NB4 (cell line): ENCODE results near the gene DAB1.

Experiments
- DNase-seq: peaks from one replicate; pipeline ENCODE4 v3.0.0; 2010; ENCODE audit warnings: low read depth
- H3K4me3 ChIP-seq: one replicate; pipeline ENCODE4 v1.5.1; 2011; ENCODE audit warnings: mild to moderate bottlenecking, low read depth, low read length, moderate library complexity
- MYC ChIP-seq: IDR thresholded peaks from 2 replicates; pipeline ENCODE4 v1.6.1; 2011; ENCODE audit warnings: low read depth, low read length
- POLR2A ChIP-seq: IDR thresholded peaks from 2 replicates; pipeline ENCODE4 v1.6.1; 2011; ENCODE audit warnings: mild to moderate bottlenecking; ENCODE audit not compliant: insufficient read length; ENCODE audit errors: extremely low read depth
- TF ChIP-seq, protein P1 (sequence below): IDR thresholded peaks from 2 replicates; pipeline ENCODE4 v1.6.1; 2011; ENCODE audit warnings: low read depth, low read length
- TF ChIP-seq, protein P2 (sequence below): IDR thresholded peaks from one replicate; pipeline ENCODE4 v1.5.1; 2012; ENCODE audit warnings: low read depth, low read length

The DAB1 gene

DNA sequence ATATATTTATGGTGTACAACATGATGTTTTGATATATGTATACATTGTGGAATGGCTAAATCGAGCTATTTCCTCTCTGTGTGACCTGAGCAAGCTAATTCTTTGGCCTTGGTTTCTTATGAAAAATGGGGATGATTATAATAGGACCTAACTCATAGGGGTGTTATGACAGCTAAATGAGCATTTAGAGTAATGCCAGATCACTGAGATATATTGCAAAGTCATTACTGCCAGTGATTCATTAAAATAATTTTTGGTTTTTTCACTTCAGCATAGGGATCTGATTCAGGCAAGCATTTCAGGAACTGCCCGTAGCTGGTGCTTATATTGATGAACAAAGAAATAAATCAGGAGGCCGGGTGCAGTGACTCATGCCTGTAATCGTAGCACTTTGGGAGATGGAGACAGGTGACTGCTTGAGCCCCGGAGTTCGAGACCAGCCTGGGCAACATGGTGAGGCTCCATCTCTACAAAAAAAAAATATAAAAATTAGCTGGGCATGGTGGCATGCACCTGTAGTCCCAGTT, 30.7 kb downstream of the DAB1 start:
- no peak for TF ChIP-seq MYC
- TF ChIP-seq, protein P1, sequence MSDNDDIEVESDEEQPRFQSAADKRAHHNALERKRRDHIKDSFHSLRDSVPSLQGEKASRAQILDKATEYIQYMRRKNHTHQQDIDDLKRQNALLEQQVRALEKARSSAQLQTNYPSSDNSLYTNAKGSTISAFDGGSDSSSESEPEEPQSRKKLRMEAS: no peak
- TF ChIP-seq, protein P2, sequence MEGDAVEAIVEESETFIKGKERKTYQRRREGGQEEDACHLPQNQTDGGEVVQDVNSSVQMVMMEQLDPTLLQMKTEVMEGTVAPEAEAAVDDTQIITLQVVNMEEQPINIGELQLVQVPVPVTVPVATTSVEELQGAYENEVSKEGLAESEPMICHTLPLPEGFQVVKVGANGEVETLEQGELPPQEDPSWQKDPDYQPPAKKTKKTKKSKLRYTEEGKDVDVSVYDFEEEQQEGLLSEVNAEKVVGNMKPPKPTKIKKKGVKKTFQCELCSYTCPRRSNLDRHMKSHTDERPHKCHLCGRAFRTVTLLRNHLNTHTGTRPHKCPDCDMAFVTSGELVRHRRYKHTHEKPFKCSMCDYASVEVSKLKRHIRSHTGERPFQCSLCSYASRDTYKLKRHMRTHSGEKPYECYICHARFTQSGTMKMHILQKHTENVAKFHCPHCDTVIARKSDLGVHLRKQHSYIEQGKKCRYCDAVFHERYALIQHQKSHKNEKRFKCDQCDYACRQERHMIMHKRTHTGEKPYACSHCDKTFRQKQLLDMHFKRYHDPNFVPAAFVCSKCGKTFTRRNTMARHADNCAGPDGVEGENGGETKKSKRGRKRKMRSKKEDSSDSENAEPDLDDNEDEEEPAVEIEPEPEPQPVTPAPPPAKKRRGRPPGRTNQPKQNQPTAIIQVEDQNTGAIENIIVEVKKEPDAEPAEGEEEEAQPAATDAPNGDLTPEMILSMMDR: no peak
- DNase-seq: no peak
- no peak overlapping the region for H3K4me3 ChIP-seq

DNA sequence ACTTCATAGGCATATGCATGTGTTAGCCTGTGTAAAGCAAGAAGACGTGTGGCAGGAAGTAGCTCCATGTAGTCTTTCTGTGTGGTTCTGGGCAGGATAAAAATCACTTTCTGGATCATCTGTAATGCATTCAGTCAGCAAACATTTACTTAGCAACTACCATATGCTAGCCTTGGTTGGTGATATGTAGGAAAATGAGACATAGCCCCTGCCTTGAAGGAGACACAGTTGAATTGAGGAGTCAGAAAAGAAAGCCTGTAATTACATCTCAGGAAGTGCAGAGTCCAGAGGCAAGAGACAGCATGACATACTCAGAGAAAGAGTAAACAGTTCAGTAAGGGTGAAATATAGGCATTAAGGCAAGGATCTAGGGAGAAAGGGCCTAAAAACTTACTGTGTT, 38.5 kb downstream of the DAB1 start:
- H3K4me3 ChIP-seq: no peak overlapping the region
- no peak for DNase-seq
- TF ChIP-seq MYC (no peak), POLR2A (no peak)
- TF ChIP-seq, protein P2: no peak
- TF ChIP-seq, protein P1: no peak

DNA sequence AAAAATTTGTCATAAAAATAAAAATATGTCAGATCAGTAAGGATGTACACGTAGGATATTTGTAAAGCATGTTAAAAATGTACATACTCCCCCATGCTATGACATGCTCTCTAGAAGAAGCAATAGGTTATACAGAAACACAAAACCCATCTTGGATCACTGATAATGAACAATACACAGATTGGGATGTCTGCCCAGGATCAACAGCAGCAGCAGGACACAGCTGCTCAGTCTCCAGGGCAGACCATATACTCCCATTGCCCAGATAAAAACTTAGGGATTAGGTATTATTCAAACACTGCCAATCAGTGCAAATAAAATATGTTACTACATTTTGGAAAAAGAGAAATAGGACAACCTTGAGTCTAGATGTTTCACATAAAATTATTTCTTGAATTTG, 39.0 kb downstream of the DAB1 start:
- H3K4me3 ChIP-seq: no peak overlapping the region

DNA sequence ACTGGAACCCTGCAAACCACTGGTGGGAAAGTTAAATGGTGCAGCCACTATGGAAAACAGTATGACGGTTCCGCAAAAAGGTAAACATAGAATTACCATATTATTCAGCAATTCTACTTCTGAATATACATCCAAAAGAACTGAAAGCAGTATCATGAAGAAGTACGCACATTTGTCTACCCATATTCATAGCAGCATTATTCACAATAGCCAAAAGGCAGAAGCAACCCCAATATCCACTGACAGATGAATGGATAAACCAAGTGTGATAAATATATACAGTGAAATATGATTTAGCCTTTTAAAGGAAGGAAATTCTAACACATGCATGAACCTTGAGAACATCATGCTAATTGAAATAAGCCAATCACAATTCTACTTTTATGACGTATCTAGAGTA, 39.6 kb downstream of the DAB1 start:
- no peak for DNase-seq
- no peak overlapping the region for H3K4me3 ChIP-seq
- TF ChIP-seq MYC (no peak), POLR2A (no peak)
- TF ChIP-seq, protein P1: no peak
- TF ChIP-seq, protein P2: no peak

More for the DNA sequence above, 39.0 kb downstream of the DAB1 start:
- TF ChIP-seq MYC: no peak
- TF ChIP-seq POLR2A: no peak
- TF ChIP-seq, protein P2: no peak
- TF ChIP-seq, protein P1: no peak
- no peak for DNase-seq

DNA sequence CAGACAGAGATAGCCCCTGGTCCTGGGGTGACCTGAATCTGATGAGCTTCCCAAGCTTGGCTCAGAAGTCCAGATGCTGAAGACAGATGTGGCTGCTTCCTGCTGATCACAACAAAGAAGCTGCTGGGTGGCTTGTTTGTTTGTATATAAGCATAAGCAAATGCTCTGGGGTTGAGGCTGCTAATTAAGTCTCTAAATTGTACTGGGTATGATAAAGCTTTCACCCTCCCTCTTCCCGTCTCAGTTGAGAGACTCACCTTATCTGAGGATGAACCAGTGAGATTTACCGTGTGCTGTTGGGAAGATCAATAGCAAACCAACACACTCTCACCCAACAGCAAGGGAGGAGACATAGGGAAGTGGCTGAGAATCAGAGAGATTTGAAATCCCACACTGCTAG, 42.0 kb downstream of the DAB1 start:
- no peak overlapping the region for H3K4me3 ChIP-seq
- DNase-seq: no peak
- TF ChIP-seq, protein P2: no peak
- TF ChIP-seq MYC (no peak), POLR2A (no peak)
- TF ChIP-seq, protein P1: no peak

DNA sequence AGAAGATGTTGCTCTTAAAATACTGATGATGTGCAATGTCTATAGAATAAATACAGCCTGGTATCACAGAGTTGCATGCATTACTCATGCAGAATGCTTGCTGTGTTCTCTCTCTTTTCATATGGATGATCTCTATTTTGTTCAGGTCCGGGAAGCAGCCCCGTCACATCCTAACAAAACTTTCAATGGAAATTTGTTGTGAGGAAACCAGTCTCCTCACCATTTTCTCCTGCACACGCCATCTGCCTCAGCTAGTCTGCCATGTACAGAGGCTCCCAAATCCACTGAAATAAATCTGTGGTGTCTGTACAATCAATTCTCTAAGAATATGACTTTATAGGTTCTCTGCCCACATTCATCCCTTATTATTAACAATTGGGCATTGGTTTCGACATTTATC, 42.4 kb downstream of the DAB1 start:
- TF ChIP-seq, protein P1: no peak
- TF ChIP-seq POLR2A: no peak
- TF ChIP-seq MYC: no peak
- TF ChIP-seq, protein P2: no peak
- H3K4me3 ChIP-seq: no peak overlapping the region
- no peak for DNase-seq
